Measurements from ENCODE around the gene CTDSPL2. TPM values are rescaled to one million over a fixed set of nuclear protein-coding genes. Genes with fewer than 3 reads are reported as not detected.

Gene CTDSPL2
- total and polyA plus RNA-seq, 12 donors, result 3.3 to 70.9 (median 27.9) TPM

DNA sequence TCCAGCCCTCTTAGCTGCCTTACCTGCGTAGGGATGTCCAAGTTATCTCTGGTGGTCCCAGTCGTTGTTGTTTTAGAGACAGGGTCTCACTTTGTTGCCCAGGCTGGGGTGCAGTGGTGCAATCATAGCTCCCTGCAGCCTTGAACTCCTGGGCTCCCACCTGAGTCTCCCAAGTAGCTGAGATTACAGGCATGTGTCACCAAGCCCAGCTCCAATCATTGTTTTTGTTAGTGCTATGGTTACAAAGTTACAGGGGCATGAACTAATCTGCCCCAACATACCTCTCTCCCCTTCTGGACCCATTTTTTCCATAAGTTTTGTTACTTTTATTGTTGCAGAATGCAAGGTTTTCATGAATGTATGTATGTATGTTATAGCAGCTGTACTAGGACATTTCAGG, 54.7 kb downstream of the CTDSPL2 start:
- H3K9me3 ChIP-seq (replicated peaks in 1 of 3), result no peaks in the 10 kb centered on the region
- no peak for DNase-seq
- no peak overlapping the region for H3K27ac ChIP-seq
- intact Hi-C loops (cut with DNase I), result no loop called here
- H3K4me3 ChIP-seq, result no peak overlapping the region
- H3K27me3 ChIP-seq, result no peaks in the 10 kb centered on the region
- peaks cover 0 to 7% of the 10 kb centered on the region in 2 donors for H3K36me3 ChIP-seq (replicated peaks in 1 of 2)
- WGBS, 4 donors, result 88 to 100% (median 88%) methylated on average over 2 of the region's 2 CpGs
- TF ChIP-seq POLR2A (IDR thresholded peaks at IDR 0.05), result no peak
- TF ChIP-seq, protein P1, sequence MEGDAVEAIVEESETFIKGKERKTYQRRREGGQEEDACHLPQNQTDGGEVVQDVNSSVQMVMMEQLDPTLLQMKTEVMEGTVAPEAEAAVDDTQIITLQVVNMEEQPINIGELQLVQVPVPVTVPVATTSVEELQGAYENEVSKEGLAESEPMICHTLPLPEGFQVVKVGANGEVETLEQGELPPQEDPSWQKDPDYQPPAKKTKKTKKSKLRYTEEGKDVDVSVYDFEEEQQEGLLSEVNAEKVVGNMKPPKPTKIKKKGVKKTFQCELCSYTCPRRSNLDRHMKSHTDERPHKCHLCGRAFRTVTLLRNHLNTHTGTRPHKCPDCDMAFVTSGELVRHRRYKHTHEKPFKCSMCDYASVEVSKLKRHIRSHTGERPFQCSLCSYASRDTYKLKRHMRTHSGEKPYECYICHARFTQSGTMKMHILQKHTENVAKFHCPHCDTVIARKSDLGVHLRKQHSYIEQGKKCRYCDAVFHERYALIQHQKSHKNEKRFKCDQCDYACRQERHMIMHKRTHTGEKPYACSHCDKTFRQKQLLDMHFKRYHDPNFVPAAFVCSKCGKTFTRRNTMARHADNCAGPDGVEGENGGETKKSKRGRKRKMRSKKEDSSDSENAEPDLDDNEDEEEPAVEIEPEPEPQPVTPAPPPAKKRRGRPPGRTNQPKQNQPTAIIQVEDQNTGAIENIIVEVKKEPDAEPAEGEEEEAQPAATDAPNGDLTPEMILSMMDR (IDR thresholded peaks at IDR 0.05), result no peak
- H3K4me1 ChIP-seq (replicated peaks in 1 of 2), result no peaks in the 10 kb centered on the region

DNA sequence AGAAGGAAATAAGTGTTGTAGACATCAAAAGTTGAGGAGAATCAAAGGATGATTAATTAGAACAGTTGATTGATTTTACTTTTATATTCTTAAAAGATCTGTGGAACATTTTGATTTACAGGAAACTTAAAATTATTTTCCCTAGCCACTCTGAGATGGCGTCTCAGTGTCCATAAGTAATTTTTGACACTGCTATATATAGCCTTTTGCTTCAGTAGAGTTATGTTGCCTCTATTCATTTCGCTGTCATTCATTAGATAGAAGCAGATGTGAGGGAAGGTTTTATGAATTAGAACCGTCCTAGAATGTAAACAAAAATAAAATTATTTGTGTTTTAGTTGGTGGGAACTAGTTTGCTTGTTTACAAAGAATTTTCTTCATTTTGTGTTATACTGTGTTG, 58.5 kb downstream of the CTDSPL2 start:
- H3K4me3 ChIP-seq, result no peak overlapping the region
- no peaks in the 10 kb centered on the region for H3K27me3 ChIP-seq
- no peaks in the 10 kb centered on the region for H3K9me3 ChIP-seq (replicated peaks in 1 of 3)
- no peak for DNase-seq
- WGBS, 4 donors, result 87 to 89% (median 88%) methylated on average over 3 of the region's 3 CpGs
- intact Hi-C loops (cut with DNase I), result no loop called here
- no peak for TF ChIP-seq POLR2A (IDR thresholded peaks at IDR 0.05)
- TF ChIP-seq, protein P1 (IDR thresholded peaks at IDR 0.05), result no peak
- H3K27ac ChIP-seq, result no peak overlapping the region
- H3K36me3 ChIP-seq (replicated peaks in 1 of 2), result peaks cover 0 to 14% of the 10 kb centered on the region in 2 donors
- peaks cover 9 to 11% of the 10 kb centered on the region in 2 donors for H3K4me1 ChIP-seq (replicated peaks in 1 of 2)

DNA sequence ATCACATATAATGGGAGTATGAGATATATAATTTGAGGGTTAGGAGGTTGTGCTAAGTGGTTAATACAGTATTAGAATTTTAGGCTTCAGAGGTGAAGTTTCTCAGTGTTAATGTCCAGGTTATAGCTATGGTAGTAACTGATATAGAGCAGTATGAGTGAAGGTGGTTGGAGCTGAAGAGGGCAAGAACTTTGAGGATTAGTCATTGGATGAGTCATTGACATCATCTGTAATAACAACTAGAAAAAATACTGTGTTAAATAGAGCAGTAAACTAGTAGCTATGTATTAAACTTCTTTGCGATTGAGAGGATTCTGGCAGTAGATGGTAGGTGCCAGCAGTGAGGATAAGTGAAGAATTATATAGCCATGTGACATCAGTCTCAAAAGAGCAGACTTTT, 62.0 kb downstream of the CTDSPL2 start:
- no peak overlapping the region for H3K27ac ChIP-seq
- no peak for TF ChIP-seq POLR2A (IDR thresholded peaks at IDR 0.05)
- TF ChIP-seq, protein P1 (IDR thresholded peaks at IDR 0.05), result no peak
- H3K4me1 ChIP-seq (replicated peaks in 1 of 2), result peaks cover 9 to 11% of the 10 kb centered on the region in 2 donors
- WGBS, 4 donors, result 32 to 72% (median 70%) methylated on average over 1 of the region's 1 CpG
- H3K9me3 ChIP-seq (replicated peaks in 1 of 3), result no peaks in the 10 kb centered on the region
- intact Hi-C loops (cut with DNase I), result no loop called here
- no peaks in the 10 kb centered on the region for H3K27me3 ChIP-seq
- H3K36me3 ChIP-seq (replicated peaks in 1 of 2), result peaks cover 0 to 21% of the 10 kb centered on the region in 2 donors
- no peak overlapping the region for H3K4me3 ChIP-seq
- no peak for DNase-seq

DNA sequence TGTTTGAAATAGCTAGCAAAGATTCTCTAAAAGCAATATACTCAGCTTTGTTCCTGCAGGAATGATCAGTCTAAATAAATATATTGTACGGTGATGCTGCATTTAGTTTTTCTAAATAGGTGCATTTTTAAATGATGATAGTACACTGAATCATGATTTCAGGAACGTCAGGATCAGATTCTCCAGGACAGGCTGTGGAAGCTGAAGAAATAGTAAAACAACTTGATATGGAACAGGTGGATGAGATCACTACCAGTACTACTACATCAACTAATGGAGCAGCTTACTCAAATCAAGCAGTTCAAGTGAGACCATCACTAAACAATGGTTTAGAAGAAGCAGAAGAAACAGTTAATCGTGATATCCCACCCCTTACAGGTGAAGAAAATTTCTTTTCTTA, 63.2 kb downstream of the CTDSPL2 start:
- no peak overlapping the region for H3K4me3 ChIP-seq
- WGBS, 4 donors, result 80 to 88% (median 83%) methylated on average over 3 of the region's 3 CpGs
- TF ChIP-seq, protein P1 (IDR thresholded peaks at IDR 0.05), result no peak
- TF ChIP-seq POLR2A (IDR thresholded peaks at IDR 0.05), result no peak
- peaks cover 9 to 11% of the 10 kb centered on the region in 2 donors for H3K4me1 ChIP-seq (replicated peaks in 1 of 2)
- no peaks in the 10 kb centered on the region for H3K9me3 ChIP-seq (replicated peaks in 1 of 3)
- no peak for DNase-seq
- H3K27ac ChIP-seq, result no peak overlapping the region
- no peaks in the 10 kb centered on the region for H3K27me3 ChIP-seq
- H3K36me3 ChIP-seq (replicated peaks in 1 of 2), result peaks cover 0 to 21% of the 10 kb centered on the region in 2 donors
- intact Hi-C loops (cut with DNase I), result no loop called here

Measured in adrenal gland (tissue), 12 donors.